SH-SY5Y (cell line): ENCODE measurements around the gene MEIS3.

Source experiments
- GATA2 ChIP-seq: IDR thresholded peaks from 2 replicates; pipeline ENCODE4 v1.6.1; 2011; ENCODE audit warnings: mild to moderate bottlenecking, low read depth, low read length
- GATA3 ChIP-seq: IDR thresholded peaks from 2 replicates; pipeline ENCODE4 v1.6.1; 2011; ENCODE audit warnings: low read depth, mild to moderate bottlenecking, low read length, moderate library complexity

MEIS3 gene

GRCh38 chr19:47390533-47391488, 28.5 kb downstream of the MEIS3 start:
- no peak for TF ChIP-seq GATA3

GRCh38 chr19:47389150-47389556, 30.2 kb downstream of the MEIS3 start:
- no peak for TF ChIP-seq GATA2
- no peak for TF ChIP-seq GATA3

GRCh38 chr19:47381653-47382279, 37.6 kb downstream of the MEIS3 start:
- TF ChIP-seq GATA2 (no peak), GATA3 (no peak)

GRCh38 chr19:47381121-47381520, 38.2 kb downstream of the MEIS3 start:
- TF ChIP-seq GATA3 = no peak
- no peak for TF ChIP-seq GATA2

GRCh38 chr19:47380559-47380958, 38.8 kb downstream of the MEIS3 start:
- TF ChIP-seq GATA3 (no peak), GATA2 (no peak)

- TF ChIP-seq GATA3 (no peak), GATA2 (no peak)
Observed at GRCh38 chr19:47379381-47379938, 39.9 kb downstream of the MEIS3 start.

GRCh38 chr19:47378246-47378645, 41.1 kb downstream of the MEIS3 start:
- TF ChIP-seq GATA3 = no peak

GRCh38 chr19:47377801-47378200, 41.5 kb downstream of the MEIS3 start:
- no peak for TF ChIP-seq GATA2
- TF ChIP-seq GATA3 = no peak

GRCh38 chr19:47377208-47377701, 42.1 kb downstream of the MEIS3 start:
- no peak for TF ChIP-seq GATA2

- TF ChIP-seq GATA3 = no peak
- TF ChIP-seq GATA2 = no peak
Observed at GRCh38 chr19:47376589-47377144, 42.7 kb downstream of the MEIS3 start.

- no peak for TF ChIP-seq GATA2
- no peak for TF ChIP-seq GATA3
Observed at GRCh38 chr19:47375694-47376588, 43.4 kb downstream of the MEIS3 start.

- TF ChIP-seq GATA2 (no peak), GATA3 (no peak)
Observed at GRCh38 chr19:47374876-47375693, 44.2 kb downstream of the MEIS3 start.

- TF ChIP-seq GATA3 = no peak
Observed at GRCh38 chr19:47373246-47374240, 45.8 kb downstream of the MEIS3 start.
